MM.1S (cell line): ENCODE data around the gene BPIFB1.

ENCODE experiments used
- DNase-seq: peaks from one replicate; pipeline ENCODE4 v3.0.0-alpha.2; 2015
- H2AFZ ChIP-seq: fragments of 300-600 bp; sonication (generic); 2 replicates; pipeline ENCODE4 v1.6.0; 2016; ENCODE audit warnings: antibody characterized with exemption, low read length
- H3F3A ChIP-seq: fragments of 300-600 bp; sonication (generic); 2 replicates; pipeline ENCODE4 v1.6.1; 2016; ENCODE audit warnings: mild to moderate bottlenecking, antibody characterized with exemption, low read length, moderate library complexity, mixed read lengths; ENCODE audit not compliant: insufficient read depth
- H3K27ac ChIP-seq: fragments of 300-600 bp; sonication (generic); 2 replicates; pipeline ENCODE4 v1.5.1; 2016; ENCODE audit warnings: mild to moderate bottlenecking, low read length
- H3K27me3 ChIP-seq: fragments of 300-600 bp; sonication (generic); replicated peaks from 2 replicates; pipeline ENCODE4 v1.6.0; 2016; ENCODE audit warnings: low read length; ENCODE audit not compliant: insufficient read depth
- H3K36me3 ChIP-seq: fragments of 300-600 bp; sonication (generic); replicated peaks from 2 replicates; pipeline ENCODE4 v1.6.1; 2016; ENCODE audit warnings: mild to moderate bottlenecking, low read length, mixed read lengths; ENCODE audit not compliant: insufficient read depth
- H3K4me1 ChIP-seq: fragments of 300-600 bp; sonication (generic); 2 replicates; pipeline ENCODE4 v1.6.1; 2016; ENCODE audit warnings: low read length, mixed read lengths
- H3K4me2 ChIP-seq: fragments of 300-600 bp; sonication (generic); 2 replicates; pipeline ENCODE4 v1.6.0; 2016; ENCODE audit warnings: low read depth, low read length
- H3K4me3 ChIP-seq: fragments of 300-600 bp; sonication (generic); 2 replicates; pipeline ENCODE4 v1.5.1; 2016; ENCODE audit warnings: low read length, mixed read lengths
- H3K79me2 ChIP-seq: fragments of 300-600 bp; sonication (generic); 2 replicates; pipeline ENCODE4 v1.6.1; 2016; ENCODE audit warnings: mixed run types, low read length, mixed read lengths
- H3K9ac ChIP-seq: fragments of 300-600 bp; sonication (generic); 2 replicates; pipeline ENCODE4 v1.6.1; 2016; ENCODE audit warnings: low read length, mixed read lengths
- H3K9me2 ChIP-seq: fragments of 300-600 bp; sonication (generic); replicated peaks from 2 replicates; pipeline ENCODE4 v1.6.1; 2016; ENCODE audit warnings: mild to moderate bottlenecking, low read length, mixed read lengths; ENCODE audit not compliant: insufficient read depth
- H3K9me3 ChIP-seq: fragments of 300-600 bp; sonication (generic); replicated peaks from 2 replicates; pipeline ENCODE4 v1.6.1; 2016; ENCODE audit warnings: mild to moderate bottlenecking, low read length, mixed read lengths; ENCODE audit not compliant: insufficient read depth
- H4K20me1 ChIP-seq: fragments of 300-600 bp; sonication (generic); 2 replicates; pipeline ENCODE4 v1.6.1; 2016; ENCODE audit warnings: mild to moderate bottlenecking, low read length, moderate library complexity, mixed read lengths; ENCODE audit not compliant: insufficient read depth
- CTCF ChIP-seq: fragments of 300-600 bp; sonication (generic); IDR thresholded peaks from 2 replicates; pipeline ENCODE4 v1.5.1; 2016; ENCODE audit warnings: antibody characterized with exemption, low read length, mixed read lengths
- EZH2 ChIP-seq: fragments of 300-600 bp; sonication (generic); optimal IDR thresholded peaks from 2 replicates; pipeline ENCODE3; 2017; ENCODE audit warnings: low read depth, mild to moderate bottlenecking, antibody characterized with exemption, low read length, mixed read lengths
- EZH2phosphoT487 ChIP-seq: fragments of 300-600 bp; sonication (generic); IDR thresholded peaks from 2 replicates; pipeline ENCODE4 v1.6.1; 2018; ENCODE audit warnings: antibody characterized with exemption, low read length

The BPIFB1 gene

GRCh38 chr20:33240923-33241322 is 42.1 kb upstream of the BPIFB1 start:
- H3K27me3 ChIP-seq = peaks cover 12% of the 10 kb centered on the region
- no peaks in the 10 kb centered on the region for H3K9me3 ChIP-seq
- H3K4me2 ChIP-seq = no peak overlapping the region
- H3K9me2 ChIP-seq = no peaks in the 10 kb centered on the region
- no peak overlapping the region for H3K9ac ChIP-seq
- no peaks in the 10 kb centered on the region for H3K4me1 ChIP-seq
- H3K79me2 ChIP-seq = no peaks in the 10 kb centered on the region
- H4K20me1 ChIP-seq = no peaks in the 10 kb centered on the region
- H3K27ac ChIP-seq = no peak overlapping the region
- H3K36me3 ChIP-seq = no peaks in the 10 kb centered on the region
- no peak for TF ChIP-seq CTCF
- TF ChIP-seq EZH2 = no peak
- no peak for TF ChIP-seq EZH2phosphoT487
- no peak overlapping the region for H3K4me3 ChIP-seq
- no peaks in the 10 kb centered on the region for H3F3A ChIP-seq
- no peak overlapping the region for H2AFZ ChIP-seq
- no peak for DNase-seq

GRCh38 chr20:33242319-33243100 is 40.5 kb upstream of the BPIFB1 start:
- no peak for DNase-seq
- no peaks in the 10 kb centered on the region for H3K27me3 ChIP-seq
- no peaks in the 10 kb centered on the region for H3K9me3 ChIP-seq
- no peak overlapping the region for H3K4me2 ChIP-seq
- H3K79me2 ChIP-seq = no peaks in the 10 kb centered on the region
- H3K36me3 ChIP-seq = no peaks in the 10 kb centered on the region
- H3K9me2 ChIP-seq = no peaks in the 10 kb centered on the region
- no peaks in the 10 kb centered on the region for H3K4me1 ChIP-seq
- H4K20me1 ChIP-seq = no peaks in the 10 kb centered on the region
- H3F3A ChIP-seq = no peaks in the 10 kb centered on the region
- H2AFZ ChIP-seq = no peak overlapping the region
- no peak overlapping the region for H3K9ac ChIP-seq
- H3K27ac ChIP-seq = no peak overlapping the region
- TF ChIP-seq EZH2phosphoT487 = no peak
- no peak for TF ChIP-seq EZH2
- no peak for TF ChIP-seq CTCF
- H3K4me3 ChIP-seq = no peak overlapping the region

DNA sequence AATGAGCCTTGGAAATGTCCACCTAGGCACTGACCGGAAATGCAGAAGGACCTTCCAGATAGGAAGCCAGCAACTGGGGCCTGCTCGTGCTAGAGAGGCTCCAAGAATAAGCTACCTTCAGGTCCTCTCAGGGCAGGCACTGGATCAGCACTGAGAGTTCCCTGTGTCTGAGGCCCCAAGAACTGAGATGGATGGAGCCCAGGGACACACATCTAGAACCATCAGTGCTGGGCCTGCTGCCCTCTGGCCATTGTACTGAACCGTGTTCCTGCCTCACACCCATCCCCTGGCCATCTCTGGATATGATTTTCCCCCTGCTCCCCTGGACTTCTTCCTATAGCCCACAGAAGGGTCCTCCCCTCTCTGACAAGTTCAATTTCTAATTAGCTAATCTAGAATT is 36.9 kb upstream of the BPIFB1 start:
- H3K27me3 ChIP-seq = no peaks in the 10 kb centered on the region; the same call in 1 of the 2 replicates
- no peak overlapping the region for H3K4me2 ChIP-seq
- H2AFZ ChIP-seq = no peak overlapping the region
- no peaks in the 10 kb centered on the region for H3K4me1 ChIP-seq
- H4K20me1 ChIP-seq = no peaks in the 10 kb centered on the region
- no peak overlapping the region for H3K9ac ChIP-seq
- H3K9me2 ChIP-seq = no peaks in the 10 kb centered on the region
- no peaks in the 10 kb centered on the region for H3K36me3 ChIP-seq
- H3K27ac ChIP-seq = no peak overlapping the region
- TF ChIP-seq CTCF (no peak), EZH2phosphoT487 (no peak), EZH2 (no peak)
- DNase-seq = no peak
- no peaks in the 10 kb centered on the region for H3F3A ChIP-seq
- H3K79me2 ChIP-seq = no peaks in the 10 kb centered on the region
- no peaks in the 10 kb centered on the region for H3K9me3 ChIP-seq
- H3K4me3 ChIP-seq = no peak overlapping the region
